GM10248 (cell line): ENCODE measurements around the gene CEP20.

ENCODE experiments used
- CTCF ChIA-PET: fragments of 300-600 bp; sonication (Branson Sonifier 250); formaldehyde crosslinking; extraction: SDS; loops from one replicate; lab custom pipeline; 2021; ENCODE audit warnings: antibody characterized with exemption; lab: Yijun Ruan, JAX
- POLR2A ChIA-PET: fragments of 350-650 bp; sonication (Branson Sonifier 250); formaldehyde crosslinking; extraction: SDS; loops from one replicate; lab custom pipeline; 2020; ENCODE audit warnings: antibody characterized with exemption; lab: Yijun Ruan, JAX
- DNase-seq: peaks from one replicate; pipeline ENCODE4 v3.0.0; 2012; ENCODE audit errors: extremely low spot score
- TF ChIP-seq, protein P1 (sequence below): IDR thresholded peaks from 2 replicates; pipeline ENCODE4 v1.5.1; 2012; ENCODE audit warnings: mild to moderate bottlenecking, low read depth; ENCODE audit errors: extremely low read depth, missing control alignments, control extremely low read depth

Gene CEP20

GRCh38 chr16:15899538-15900100 is 11.2 kb upstream of the CEP20 start:
- POLR2A ChIA-PET, result no interaction called here
- DNase-seq, result peak; percentile 54

DNA sequence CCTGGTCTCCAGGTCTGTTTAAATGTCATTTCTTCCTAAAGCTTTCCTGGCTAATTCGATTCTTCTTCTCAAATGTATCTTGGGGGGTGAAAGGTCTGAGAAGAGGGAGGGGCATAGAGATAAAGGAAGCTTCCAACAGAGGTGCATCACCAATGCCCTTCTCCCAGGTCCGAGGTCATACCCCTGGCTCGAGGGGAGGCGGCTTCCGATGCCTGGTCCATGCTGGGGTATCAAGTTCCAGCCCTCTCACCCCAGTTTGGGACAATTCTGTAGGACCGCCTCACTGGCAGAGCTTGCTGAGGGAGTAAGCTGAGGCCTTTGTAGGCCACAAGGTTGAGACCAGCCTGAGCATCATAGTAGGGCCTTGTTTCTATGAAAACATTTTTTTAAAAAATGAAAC is 10.3 kb upstream of the CEP20 start:
- POLR2A ChIA-PET, result no interaction called here

More at GRCh38 chr16:15899538-15900100, 11.2 kb upstream of the CEP20 start:
- TF ChIP-seq, protein P1, sequence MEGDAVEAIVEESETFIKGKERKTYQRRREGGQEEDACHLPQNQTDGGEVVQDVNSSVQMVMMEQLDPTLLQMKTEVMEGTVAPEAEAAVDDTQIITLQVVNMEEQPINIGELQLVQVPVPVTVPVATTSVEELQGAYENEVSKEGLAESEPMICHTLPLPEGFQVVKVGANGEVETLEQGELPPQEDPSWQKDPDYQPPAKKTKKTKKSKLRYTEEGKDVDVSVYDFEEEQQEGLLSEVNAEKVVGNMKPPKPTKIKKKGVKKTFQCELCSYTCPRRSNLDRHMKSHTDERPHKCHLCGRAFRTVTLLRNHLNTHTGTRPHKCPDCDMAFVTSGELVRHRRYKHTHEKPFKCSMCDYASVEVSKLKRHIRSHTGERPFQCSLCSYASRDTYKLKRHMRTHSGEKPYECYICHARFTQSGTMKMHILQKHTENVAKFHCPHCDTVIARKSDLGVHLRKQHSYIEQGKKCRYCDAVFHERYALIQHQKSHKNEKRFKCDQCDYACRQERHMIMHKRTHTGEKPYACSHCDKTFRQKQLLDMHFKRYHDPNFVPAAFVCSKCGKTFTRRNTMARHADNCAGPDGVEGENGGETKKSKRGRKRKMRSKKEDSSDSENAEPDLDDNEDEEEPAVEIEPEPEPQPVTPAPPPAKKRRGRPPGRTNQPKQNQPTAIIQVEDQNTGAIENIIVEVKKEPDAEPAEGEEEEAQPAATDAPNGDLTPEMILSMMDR, result no peak
- CTCF ChIA-PET, result interaction anchor here (1.4 kb wide), 1 partner anchor 12 kb away, joined by 3 read pairs; the partner anchor contains the start of gene CEP20

GRCh38 chr16:15897834-15898254 is 9.4 kb upstream of the CEP20 start:
- POLR2A ChIA-PET, result no interaction called here
- TF ChIP-seq, protein P1, result no peak
- CTCF ChIA-PET, result interaction anchor here (1.1 to 2.3 kb wide), 4 partner anchors 10 to 23 kb away, joined by 3 to 10 read pairs (median 5); partner anchors contain the start of gene CEP20
- peak; percentile 73 for DNase-seq

More for the DNA sequence above, 10.3 kb upstream of the CEP20 start:
- no peak for DNase-seq
- CTCF ChIA-PET, result interaction anchor here (1.1 kb wide), 1 partner anchor 11 kb away, joined by 4 read pairs; no protein-coding TSS in a partner anchor
- TF ChIP-seq, protein P1, result no peak

- ChIA-PET POLR2A (no interaction called here), CTCF (interaction anchor here (1.1 to 2.3 kb wide), 3 partner anchors 9 to 23 kb away, joined by 3 to 10 read pairs (median 6); partner anchors contain the start of gene CEP20)
- no peak for DNase-seq
- TF ChIP-seq, protein P1, result no peak
Observed at GRCh38 chr16:15897121-15897780, 8.8 kb upstream of the CEP20 start.

GRCh38 chr16:15894571-15895374 is 6.4 kb upstream of the CEP20 start:
- TF ChIP-seq, protein P1, result no peak
- CTCF ChIA-PET, result interaction anchor here (0.8 to 1.5 kb wide), 4 partner anchors 11 to 233 kb away, joined by 3 to 7 read pairs (median 4); no protein-coding TSS in a partner anchor
- POLR2A ChIA-PET, result no interaction called here
- DNase-seq, result no peak

DNA sequence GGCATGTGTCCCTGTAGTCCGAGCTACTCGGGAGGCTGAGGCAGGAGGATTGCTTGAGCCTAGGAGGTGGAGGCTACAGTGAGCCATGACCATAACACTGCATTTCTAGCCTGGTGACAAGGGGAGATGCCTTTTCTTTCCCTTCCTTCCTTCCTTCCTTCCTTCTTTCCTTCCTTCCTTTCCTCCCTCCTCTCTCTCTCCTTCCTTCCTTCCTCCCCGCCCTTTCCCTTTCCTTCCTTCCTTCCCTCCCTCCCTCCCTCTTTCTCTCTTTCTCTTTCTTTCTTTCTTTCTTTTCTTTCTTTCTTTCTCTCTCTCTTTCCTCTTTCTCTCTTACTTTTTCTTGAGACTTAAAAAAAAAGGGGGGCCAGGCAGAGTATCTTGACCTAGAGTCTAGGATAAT is 3.1 kb upstream of the CEP20 start:
- ChIA-PET CTCF (interaction anchor here (1.6 to 2.1 kb wide), 2 partner anchors 12 to 17 kb away, joined by 5 to 6 read pairs; no protein-coding TSS in a partner anchor), POLR2A (no interaction called here)
- no peak for DNase-seq
- TF ChIP-seq, protein P1, result no peak
